Right lobe of liver (tissue), 4 donors: ENCODE measurements around the gene DCTN5.

Source experiments
- POLR2A ChIP-seq: fragments of 450-650 bp; IDR thresholded peaks from one replicate; pipeline ENCODE4 v1.6.1; 2017; ENCODE audit warnings: antibody characterized with exemption, mild to moderate bottlenecking
- TF ChIP-seq, protein P1 (sequence below), 4 donors: fragments of 200-600 bp in 3 of 4; fragments of 450-650 bp in 1 of 4; IDR thresholded peaks; one replicate each; pipeline versions ENCODE4 v1.5.1 to v1.8.0; 2016 to 2022; ENCODE audit warnings: antibody characterized with exemption in 4 of 4, mild to moderate bottlenecking in 2 of 4
- donor health status: DM: no; HTN: no; CAD: no.
- donor health status: DM: no; HTN: no; CAD: no.
- donor health status: DM: no; HTN: yes; CAD: no.

GRCh38 chr16:23690771-23691482 is 49.7 kb downstream of the DCTN5 start:
- TF ChIP-seq, protein P1, sequence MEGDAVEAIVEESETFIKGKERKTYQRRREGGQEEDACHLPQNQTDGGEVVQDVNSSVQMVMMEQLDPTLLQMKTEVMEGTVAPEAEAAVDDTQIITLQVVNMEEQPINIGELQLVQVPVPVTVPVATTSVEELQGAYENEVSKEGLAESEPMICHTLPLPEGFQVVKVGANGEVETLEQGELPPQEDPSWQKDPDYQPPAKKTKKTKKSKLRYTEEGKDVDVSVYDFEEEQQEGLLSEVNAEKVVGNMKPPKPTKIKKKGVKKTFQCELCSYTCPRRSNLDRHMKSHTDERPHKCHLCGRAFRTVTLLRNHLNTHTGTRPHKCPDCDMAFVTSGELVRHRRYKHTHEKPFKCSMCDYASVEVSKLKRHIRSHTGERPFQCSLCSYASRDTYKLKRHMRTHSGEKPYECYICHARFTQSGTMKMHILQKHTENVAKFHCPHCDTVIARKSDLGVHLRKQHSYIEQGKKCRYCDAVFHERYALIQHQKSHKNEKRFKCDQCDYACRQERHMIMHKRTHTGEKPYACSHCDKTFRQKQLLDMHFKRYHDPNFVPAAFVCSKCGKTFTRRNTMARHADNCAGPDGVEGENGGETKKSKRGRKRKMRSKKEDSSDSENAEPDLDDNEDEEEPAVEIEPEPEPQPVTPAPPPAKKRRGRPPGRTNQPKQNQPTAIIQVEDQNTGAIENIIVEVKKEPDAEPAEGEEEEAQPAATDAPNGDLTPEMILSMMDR (IDR thresholded peaks at IDR 0.05), result no peak
- no peak for TF ChIP-seq POLR2A
